Stimulated activated CD4-positive, alpha-beta T cell treated with anti-CD3 and anti-CD28 coated beads, Interleukin-2, amount 100 ng/mL, for 4 hours (primary cell): ENCODE results near the gene TREX2.

ENCODE experiments used
- DNase-seq: peaks from one replicate; pipeline ENCODE4 v3.0.0-alpha.2; 2020; ENCODE audit warnings: low read depth

TREX2 gene

GRCh38 chrX:153475751-153476281, 30.0 kb upstream of the TREX2 start:
- no peak for DNase-seq

- DNase-seq: no peak
Observed at GRCh38 chrX:153475271-153475670, 29.4 kb upstream of the TREX2 start.

GRCh38 chrX:153474718-153475117, 28.9 kb upstream of the TREX2 start:
- DNase-seq: peak; percentile 52

DNA sequence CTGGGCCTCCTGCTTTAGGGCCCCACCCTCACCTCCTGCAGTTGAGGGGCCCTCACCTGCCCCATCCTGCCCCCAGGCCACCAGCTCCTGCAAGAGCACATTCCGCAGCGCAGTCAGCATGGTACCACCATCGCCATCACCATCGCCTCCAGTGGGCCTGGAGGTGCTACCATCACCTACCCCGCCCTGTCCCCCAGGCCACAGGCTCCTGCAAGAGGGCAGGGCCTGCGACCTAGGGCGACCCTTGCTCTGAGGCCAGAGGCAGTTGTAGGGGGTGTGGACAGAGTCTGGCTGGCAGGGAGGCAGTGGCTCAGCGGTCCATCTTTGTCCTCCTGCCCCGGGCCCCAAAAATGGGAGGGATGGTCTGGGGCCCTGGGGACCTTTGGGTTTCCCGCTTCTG, 28.4 kb upstream of the TREX2 start:
- no peak for DNase-seq

DNA sequence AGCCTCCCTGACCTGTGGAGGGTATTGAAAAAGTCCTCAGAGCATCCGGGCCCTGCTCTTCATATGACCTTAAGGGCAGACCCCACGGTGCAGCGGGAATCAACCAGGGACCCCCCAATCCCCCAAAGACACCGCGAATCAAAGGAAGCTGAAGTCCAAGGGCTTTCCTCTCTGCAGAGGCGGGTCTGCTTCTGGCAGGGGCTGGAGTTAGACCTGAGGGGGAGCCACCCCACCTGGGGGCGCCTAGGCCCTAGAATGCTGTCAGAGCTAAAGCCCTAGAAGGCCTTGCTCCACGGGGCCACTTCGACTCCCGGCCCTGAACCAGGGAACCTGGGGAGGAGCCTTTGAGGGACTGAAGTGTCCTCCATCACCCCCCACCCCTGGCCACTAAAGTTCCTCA, 27.3 kb upstream of the TREX2 start:
- no peak for DNase-seq

DNA sequence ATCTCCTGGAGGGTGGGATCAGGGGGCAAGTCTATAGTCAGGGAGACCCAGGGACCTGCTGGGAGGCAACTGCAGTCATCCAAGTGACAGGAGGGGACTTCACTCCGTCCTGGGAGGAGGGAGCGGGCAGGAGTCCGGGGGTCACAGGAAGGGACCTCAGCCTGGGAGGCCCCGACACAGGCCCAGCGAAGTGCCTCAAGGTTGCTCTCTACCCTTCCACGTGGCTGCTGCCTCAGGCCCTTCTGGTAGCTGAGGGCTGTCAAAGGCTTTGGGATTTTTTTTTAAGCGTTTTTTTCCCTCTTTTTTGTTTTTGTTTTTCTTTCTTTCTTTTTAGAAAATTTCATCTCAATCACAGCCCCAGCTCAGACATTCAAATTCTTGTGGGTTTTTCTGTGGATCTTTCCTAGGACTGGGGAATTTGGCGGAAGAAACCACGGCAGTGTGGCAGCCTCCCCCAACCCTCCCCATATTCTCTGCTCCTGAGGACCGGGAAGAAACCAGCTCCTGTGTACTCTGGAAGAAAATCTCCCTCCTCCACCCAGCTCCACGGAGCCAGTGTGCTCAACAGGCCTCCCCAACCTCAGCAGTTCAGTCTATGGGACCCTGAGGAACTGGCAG, 25.9 kb upstream of the TREX2 start:
- no peak for DNase-seq

GRCh38 chrX:153470411-153471363, 24.8 kb upstream of the TREX2 start, which contains the start of gene HAUS7:
HAUS7 (minus strand) TSS chrX:153470576; CDS start chrX:153470557, 19 bp downstream.
- peak; percentile 79 for DNase-seq

DNA sequence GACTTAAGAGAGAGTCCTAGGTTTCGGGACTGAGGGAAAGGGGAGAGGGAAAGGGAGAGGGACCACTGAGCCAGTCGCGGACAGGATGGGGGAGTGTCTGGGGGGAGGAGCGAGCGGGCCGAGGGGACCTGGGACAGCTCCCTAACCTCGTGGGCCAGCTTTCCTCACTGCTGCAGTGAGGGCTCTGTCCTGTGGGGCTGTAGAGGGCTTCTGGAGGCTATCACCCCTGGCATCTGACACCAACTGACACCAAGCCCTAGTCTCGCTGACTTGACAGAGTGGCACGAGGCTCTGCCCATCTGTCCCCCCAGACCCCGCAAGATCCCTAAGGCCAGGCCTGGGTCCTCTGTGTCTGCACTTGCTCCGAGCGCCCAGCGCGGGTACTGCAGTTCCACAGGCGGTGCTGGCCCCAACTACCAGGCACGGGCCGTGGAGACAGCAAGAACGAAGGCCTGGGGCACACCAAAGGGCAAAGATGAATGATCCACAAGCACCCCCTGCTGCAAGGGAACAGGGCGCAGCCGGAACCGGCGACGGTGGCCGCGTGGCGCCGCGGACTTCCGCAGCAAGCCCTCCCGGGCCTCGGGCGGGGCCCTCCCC, 24.1 kb upstream of the TREX2 start:
- no peak for DNase-seq

DNA sequence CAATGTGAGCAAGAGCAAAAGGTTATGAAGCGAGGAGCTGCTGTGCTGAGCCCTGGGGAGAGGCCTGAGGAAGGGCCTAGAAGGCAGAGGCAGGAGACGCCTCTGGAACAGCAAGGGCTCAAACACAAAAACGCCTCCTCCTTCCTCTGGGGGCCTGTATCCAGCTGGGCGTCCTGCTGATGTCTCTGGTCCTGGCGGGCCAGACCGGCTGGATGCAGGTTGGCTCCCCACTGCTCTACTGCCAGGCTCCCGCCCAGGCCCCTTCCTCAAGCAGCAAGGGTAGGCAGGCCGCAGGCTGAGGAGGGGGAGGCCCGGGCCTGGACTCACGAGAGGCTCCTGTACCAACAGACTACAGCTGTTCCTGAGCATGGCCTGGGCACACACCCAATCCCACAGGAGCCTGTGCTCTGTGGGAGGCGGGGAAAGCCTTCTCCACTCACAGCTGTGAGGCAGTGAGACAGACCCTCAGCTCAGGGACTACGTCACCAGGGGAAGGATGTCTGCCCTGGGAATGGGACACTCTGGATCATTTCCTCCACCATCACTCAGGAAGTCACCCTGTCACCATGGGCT, 22.2 kb upstream of the TREX2 start:
- no peak for DNase-seq

GRCh38 chrX:153465691-153466380, 20.0 kb upstream of the TREX2 start:
- no peak for DNase-seq

- DNase-seq: no peak
Observed at GRCh38 chrX:153464116-153464515, 18.3 kb upstream of the TREX2 start.

GRCh38 chrX:153463556-153463955, 17.7 kb upstream of the TREX2 start:
- DNase-seq: no peak

- DNase-seq: no peak
Observed at GRCh38 chrX:153463031-153463430, 17.2 kb upstream of the TREX2 start.

DNA sequence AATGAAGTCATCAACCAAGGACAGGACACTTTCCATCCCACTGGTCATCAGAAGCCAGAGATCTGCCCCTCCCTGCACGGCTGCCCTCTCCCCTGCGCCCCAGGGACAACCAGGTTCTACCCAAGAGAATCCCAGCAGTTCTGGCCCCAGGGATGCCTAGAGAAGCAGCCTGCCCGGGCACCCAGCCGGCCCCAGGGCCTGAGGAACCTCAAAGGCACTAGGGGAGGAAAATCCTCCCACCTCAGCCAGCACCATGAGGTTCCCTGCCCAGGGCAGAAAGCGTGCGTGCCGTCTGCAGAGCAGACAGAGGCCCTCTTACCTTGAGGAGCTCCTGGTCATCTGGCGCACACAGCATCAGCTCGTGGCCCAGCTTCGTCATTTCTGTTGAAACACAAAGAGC, 16.4 kb upstream of the TREX2 start:
- no peak for DNase-seq

DNA sequence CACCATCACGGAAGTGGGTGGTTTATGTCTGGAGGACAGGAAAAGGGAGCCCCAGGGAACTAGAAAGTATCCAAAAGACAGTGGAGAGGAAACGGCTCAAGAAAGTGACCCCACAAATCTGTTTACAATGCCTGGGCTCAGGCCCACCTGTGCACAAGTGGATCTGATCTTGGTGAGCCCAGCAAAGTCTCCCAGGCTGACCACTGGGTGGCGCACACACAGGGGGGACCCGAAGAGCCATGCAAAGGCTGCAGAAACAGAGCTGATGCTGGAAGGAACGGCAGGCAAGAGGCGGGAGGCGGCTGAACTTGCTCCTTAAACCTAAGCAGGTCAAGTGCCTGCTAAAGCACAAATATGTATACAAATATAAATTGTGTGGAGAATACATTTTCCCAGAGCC, 15.0 kb upstream of the TREX2 start:
- no peak for DNase-seq

GRCh38 chrX:153459986-153460385, 14.1 kb upstream of the TREX2 start:
- no peak for DNase-seq

- no peak for DNase-seq
Observed at GRCh38 chrX:153458476-153458875, 12.6 kb upstream of the TREX2 start.

DNA sequence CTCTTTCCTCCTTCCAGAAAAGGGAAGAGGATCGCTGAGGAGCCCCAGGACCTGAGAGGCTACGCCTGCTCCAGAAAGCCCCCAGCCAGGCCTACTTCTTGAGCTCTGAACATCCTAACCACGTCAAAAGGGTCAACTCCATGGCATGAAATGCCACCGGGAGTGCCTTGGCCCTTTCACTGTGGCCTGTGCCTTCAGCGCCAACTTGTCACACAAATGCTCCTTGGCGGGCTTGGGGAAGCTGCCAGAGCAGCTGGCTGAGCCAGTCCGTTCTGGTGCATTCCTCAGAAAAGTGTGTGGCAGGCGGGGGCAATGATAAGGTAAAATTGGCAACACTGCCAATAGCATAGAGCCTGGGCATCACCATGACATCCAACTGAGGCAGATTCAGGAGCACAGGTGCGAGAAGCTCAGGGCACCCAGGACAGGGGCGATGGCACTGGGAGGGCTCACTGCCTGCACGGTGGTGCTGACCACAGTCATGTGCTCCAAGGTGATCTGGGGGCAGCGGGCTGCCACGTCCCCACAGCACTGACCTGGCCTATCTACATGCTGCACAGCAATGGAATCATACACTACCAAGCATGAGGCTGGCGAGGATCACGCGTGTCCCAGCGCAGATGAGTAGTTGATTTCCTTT, 12.1 kb upstream of the TREX2 start:
- no peak for DNase-seq

DNA sequence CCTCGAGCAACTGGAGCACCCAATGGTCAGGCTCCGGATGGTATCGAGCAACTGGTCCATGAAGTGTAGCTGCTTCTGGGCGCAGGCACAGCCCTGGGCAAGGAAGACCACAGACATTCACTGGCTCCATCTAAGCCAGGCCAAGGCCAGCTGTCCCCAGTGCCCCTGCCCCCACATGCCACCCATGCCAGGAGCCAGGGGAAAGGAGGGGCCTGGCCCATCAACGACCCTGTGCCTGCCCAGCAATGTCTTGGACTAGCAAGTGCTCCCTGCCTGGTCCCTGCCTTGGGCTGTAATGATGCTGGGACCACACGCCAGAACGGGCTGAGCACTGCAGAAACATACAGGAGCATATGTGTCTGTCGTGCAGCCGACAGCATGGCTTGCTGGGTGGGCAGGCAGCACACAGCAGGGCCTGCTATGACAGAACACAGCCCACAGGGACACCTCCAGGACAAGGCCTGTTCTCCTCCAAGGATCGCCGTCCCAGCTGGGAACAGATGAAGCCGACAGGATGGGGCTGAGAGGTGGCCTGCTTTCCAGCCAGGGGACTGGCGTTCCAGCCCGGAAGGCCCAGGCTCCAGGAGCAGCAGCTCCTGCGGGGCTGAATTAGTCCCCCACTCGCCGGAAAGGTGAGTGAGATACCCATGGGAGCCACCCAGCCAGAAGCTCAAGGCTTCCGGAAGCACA, 11.4 kb upstream of the TREX2 start:
- DNase-seq: no peak

DNA sequence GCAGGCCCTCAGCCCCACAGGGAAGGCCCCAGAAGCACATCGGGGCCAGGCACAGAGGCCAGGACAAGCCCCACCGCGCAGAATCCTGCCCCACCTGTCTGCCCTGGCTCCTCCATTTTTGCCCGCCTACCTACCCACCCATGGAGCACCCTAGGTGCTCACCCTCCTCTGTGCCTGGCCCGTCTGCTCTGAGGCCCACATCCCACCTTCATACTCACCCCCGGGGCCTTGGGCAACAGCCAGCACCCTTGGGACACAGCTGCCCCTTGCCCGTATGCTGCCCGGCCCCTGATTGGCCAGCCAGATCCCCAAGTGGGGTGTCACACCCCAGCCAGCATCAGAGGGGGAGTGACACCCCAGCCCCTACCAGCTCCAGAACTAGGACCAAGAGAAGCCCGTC, 10.8 kb upstream of the TREX2 start:
- no peak for DNase-seq

DNA sequence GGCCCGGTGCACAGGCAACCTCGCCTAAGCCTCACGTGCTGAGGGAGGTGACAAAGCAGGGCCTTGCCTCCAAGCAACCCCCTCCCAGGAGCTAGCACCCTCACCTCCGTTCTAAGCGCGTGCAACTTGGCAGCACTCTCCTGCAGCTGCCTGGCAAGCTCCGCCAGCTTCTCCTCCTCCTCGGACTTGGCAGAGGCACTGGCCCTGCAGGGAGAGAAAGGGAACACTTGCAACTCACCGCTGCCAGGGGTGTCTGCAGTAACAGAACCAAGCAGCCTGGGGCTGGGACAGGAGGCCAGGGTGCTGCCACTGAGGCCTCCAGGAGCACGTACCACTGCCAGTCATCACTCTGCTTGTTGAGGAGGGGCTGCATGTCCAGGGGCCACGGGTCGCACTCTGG, 10.3 kb upstream of the TREX2 start:
- DNase-seq: no peak
